GM12801 (cell line): Measurements from ENCODE around the gene TMEM174.

Experiments used
- CTCF ChIP-seq: IDR thresholded peaks from one replicate; pipeline ENCODE4 v1.5.1; 2011; ENCODE audit warnings: control low read depth; ENCODE audit not compliant: insufficient read length; ENCODE audit errors: extremely low read depth

TMEM174 gene

GRCh38 chr5:73142035-73142434 lies 31.0 kb upstream of the TMEM174 start:
- TF ChIP-seq CTCF: no peak

GRCh38 chr5:73143716-73144115 lies 29.3 kb upstream of the TMEM174 start:
- no peak for TF ChIP-seq CTCF

GRCh38 chr5:73149540-73149939 lies 23.5 kb upstream of the TMEM174 start:
- no peak for TF ChIP-seq CTCF

DNA sequence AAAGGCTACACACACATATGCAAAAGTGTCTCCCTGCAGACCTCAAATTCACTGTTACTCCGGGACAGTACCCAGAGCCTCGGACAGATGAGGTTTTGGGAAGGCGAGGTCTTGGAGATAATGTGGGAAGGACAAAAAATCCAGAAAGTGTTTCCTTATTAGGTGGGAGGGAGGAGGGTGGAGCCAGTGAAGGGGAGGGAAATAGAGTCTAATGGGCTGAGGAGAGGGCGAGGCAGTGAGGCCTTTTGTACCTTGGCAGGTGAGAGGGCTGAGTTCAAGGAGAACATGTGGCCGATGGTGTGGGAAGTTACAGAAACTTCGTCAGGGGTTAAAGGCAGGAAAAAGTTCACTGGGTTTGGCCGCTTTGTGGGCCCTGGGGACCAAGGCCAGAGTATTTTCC lies 22.1 kb upstream of the TMEM174 start:
- TF ChIP-seq CTCF: no peak

DNA sequence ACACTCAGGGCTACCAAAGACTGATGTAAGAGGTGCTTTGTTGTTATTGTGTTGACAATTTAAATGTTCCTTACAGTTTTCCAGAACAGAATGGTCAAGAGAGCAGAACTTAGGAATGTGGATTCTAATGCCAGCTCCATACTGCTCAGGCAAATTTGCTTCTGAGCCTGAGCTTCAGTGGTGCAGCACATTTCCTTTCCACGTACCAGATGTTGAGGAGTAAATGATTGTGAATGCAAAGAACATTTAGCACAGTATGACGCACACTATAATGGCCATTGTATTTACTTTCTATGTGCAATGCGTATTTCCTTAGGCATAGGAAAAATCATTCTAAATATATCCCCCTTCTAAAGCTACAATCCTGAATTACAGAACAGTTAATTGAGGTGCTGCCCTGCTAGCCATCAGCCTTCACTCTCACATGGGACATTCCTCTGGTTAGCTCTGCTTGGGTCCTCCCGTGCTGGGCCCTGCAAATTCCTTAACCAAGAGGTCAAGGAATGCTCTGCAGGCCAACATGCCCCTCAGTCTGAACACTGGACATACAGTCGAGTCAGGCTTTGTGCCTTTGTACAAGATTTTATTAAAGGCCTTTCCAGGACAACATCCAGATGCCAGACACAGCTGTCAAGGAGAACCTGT lies 21.1 kb upstream of the TMEM174 start:
- TF ChIP-seq CTCF: no peak

- no peak for TF ChIP-seq CTCF
Observed at GRCh38 chr5:73152411-73153388, 20.3 kb upstream of the TMEM174 start.

DNA sequence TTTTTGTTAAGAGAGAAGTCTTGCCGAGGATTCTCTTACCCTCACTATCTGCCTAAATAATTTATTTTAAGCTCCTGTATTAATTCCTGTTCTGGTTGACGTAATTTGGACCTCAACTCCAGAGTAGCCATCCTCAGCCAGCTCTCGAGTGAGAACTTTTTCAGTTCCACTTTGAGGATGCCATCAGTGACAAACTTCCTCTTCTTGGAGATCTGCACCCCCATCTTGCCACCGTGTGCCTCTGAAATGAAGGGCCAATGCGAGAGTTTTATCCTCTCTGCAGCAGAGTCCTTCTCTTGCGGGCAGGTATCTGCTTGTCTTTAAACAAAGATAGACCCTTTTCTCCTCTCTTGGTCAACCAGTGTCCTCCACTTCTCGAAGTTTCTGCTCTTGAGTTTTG lies 19.5 kb upstream of the TMEM174 start:
- no peak for TF ChIP-seq CTCF
